Ureter (tissue), 1 donor: Measurements from ENCODE around the gene ROPN1. TPM values are rescaled to one million over a fixed set of nuclear protein-coding genes. Genes with fewer than 3 reads are reported as not detected.

Source experiments
- DNase-seq: peaks from one replicate; pipeline ENCODE4 v3.0.0-alpha.2; 2020; ENCODE audit warnings: low spot score
- total RNA-seq: library from RNA; stranded (reverse); gene quantifications from one replicate; pipeline ENCODE4 v1.2.4, GENCODE V29; 2023
- donor health status: DM: yes; HTN: yes; CAD: no.

The ROPN1 gene
- total RNA-seq, 1 donor from 2014 or later, result not detected

- no peak for DNase-seq
Observed at GRCh38 chr3:123949641-123950040, 42.3 kb downstream of the ROPN1 start.

- no peak for DNase-seq
Observed at GRCh38 chr3:123948449-123948848, 43.5 kb downstream of the ROPN1 start.

- DNase-seq, result no peak
Observed at GRCh38 chr3:123947482-123947881, 44.4 kb downstream of the ROPN1 start.

- DNase-seq, result no peak
Observed at GRCh38 chr3:123941542-123941941, 50.4 kb downstream of the ROPN1 start.

- DNase-seq, result no peak
Observed at GRCh38 chr3:123941121-123941520, 50.8 kb downstream of the ROPN1 start.

GRCh38 chr3:123939706-123940105 is 52.2 kb downstream of the ROPN1 start:
- DNase-seq, result no peak

GRCh38 chr3:123936400-123936799 is 55.5 kb downstream of the ROPN1 start:
- DNase-seq, result no peak

- no peak for DNase-seq
Observed at GRCh38 chr3:123935830-123936229, 56.1 kb downstream of the ROPN1 start.

- no peak for DNase-seq
Observed at GRCh38 chr3:123934250-123934649, 57.7 kb downstream of the ROPN1 start.

GRCh38 chr3:123930445-123930844 is 61.5 kb downstream of the ROPN1 start:
- no peak for DNase-seq

- no peak for DNase-seq
Observed at GRCh38 chr3:123929325-123929724, 62.6 kb downstream of the ROPN1 start.

- no peak for DNase-seq
Observed at GRCh38 chr3:123926396-123926795, 65.5 kb downstream of the ROPN1 start.

GRCh38 chr3:123920868-123921267 is 71.1 kb downstream of the ROPN1 start:
- no peak for DNase-seq

- no peak for DNase-seq
Observed at GRCh38 chr3:123920383-123920782, 71.5 kb downstream of the ROPN1 start.

- DNase-seq, result no peak
Observed at GRCh38 chr3:123919353-123919752, 72.6 kb downstream of the ROPN1 start.

Other genes starting within 250 kb of the ROPN1 start
- gene MYLK, start 107.8 kb downstream of the ROPN1 start, total RNA-seq, result 942 TPM
- gene CCDC14, start 30.9 kb downstream of the ROPN1 start, total RNA-seq, result 52.0 TPM
- 54.7 TPM for gene KALRN, start 41.2 kb upstream of the ROPN1 start, total RNA-seq